UCSD-AML1 (cell line): ENCODE results near the gene TMEM217.
A peak's percentile ranks its signal among the peaks of the same experiment; 100 is the strongest.

Source experiments
- DNase-seq: peaks from one replicate; lab custom pipeline; 2025; ENCODE audit not compliant: unreplicated experiment; lab: John Stamatoyannopoulos, UW

The TMEM217 gene

GRCh38 chr6:37280162-37280887, 22.4 kb upstream of the TMEM217 start:
- no peak for DNase-seq

- peak; percentile 45 for DNase-seq
Measured at GRCh38 chr6:37279366-37280134, 21.6 kb upstream of the TMEM217 start.

GRCh38 chr6:37277001-37277409, 19.1 kb upstream of the TMEM217 start:
- DNase-seq = no peak

GRCh38 chr6:37275350-37275749, 17.4 kb upstream of the TMEM217 start:
- no peak for DNase-seq

- DNase-seq = no peak
Measured at GRCh38 chr6:37273690-37274089, 15.7 kb upstream of the TMEM217 start.

GRCh38 chr6:37272834-37273566, 15.1 kb upstream of the TMEM217 start:
- DNase-seq = no peak

GRCh38 chr6:37269105-37269504, 11.2 kb upstream of the TMEM217 start:
- DNase-seq = no peak

- DNase-seq = no peak
Measured at GRCh38 chr6:37265860-37266259, 7.9 kb upstream of the TMEM217 start.

- DNase-seq = no peak
Measured at GRCh38 chr6:37265001-37265400, 7.1 kb upstream of the TMEM217 start.

GRCh38 chr6:37262446-37263026, 4.6 kb upstream of the TMEM217 start:
- DNase-seq = no peak

- no peak for DNase-seq
Measured at GRCh38 chr6:37261198-37261597, 3.3 kb upstream of the TMEM217 start.

- DNase-seq = no peak
Measured at GRCh38 chr6:37260444-37260843, 2.5 kb upstream of the TMEM217 start.

GRCh38 chr6:37260040-37260439, 2.1 kb upstream of the TMEM217 start:
- no peak for DNase-seq

- no peak for DNase-seq
Measured at GRCh38 chr6:37259191-37259590, 1.2 kb upstream of the TMEM217 start.

GRCh38 chr6:37258405-37259105, 611 bp upstream of the TMEM217 start:
- no peak for DNase-seq

- no peak for DNase-seq
Measured at GRCh38 chr6:37257320-37257633, 667 bp downstream of the TMEM217 start.

GRCh38 chr6:37256692-37257319, 1.1 kb downstream of the TMEM217 start:
- no peak for DNase-seq

GRCh38 chr6:37254881-37255280, 3.1 kb downstream of the TMEM217 start:
- DNase-seq = no peak

- no peak for DNase-seq
Measured at GRCh38 chr6:37253486-37254007, 4.4 kb downstream of the TMEM217 start.

- DNase-seq = no peak
Measured at GRCh38 chr6:37251211-37251780, 6.6 kb downstream of the TMEM217 start.
